GM10266 (cell line): Measurements from ENCODE around the gene GMIP.

Experiments used
- DNase-seq: peaks from one replicate; pipeline ENCODE4 v3.0.0; 2012; ENCODE audit errors: extremely low spot score
- CTCF ChIP-seq: IDR thresholded peaks from 2 replicates; pipeline ENCODE4 v1.5.1; 2012; ENCODE audit warnings: mild to moderate bottlenecking, low read depth; ENCODE audit not compliant: control insufficient read depth, insufficient read depth; ENCODE audit errors: missing control alignments

The GMIP gene

DNA sequence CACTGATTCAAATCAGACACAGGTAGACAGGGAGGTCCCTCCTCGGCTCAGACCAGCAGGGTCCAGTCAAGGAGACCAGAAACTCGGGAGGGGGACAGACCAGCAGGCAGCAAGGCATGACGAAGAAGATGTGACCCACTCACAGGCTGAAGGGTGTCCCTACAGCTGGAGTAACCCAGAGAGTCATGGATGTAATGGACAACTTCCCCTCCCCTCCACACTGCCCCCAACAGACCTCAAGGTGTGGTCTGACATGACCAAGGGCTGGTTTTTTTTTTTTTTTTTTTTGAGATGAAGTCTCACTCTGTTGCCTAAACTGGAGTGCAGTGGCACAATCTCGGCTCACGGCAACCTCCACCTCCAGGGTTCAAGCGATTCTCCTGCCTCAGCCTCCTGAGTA, 59.1 kb downstream of the GMIP start:
- DNase-seq: no peak

DNA sequence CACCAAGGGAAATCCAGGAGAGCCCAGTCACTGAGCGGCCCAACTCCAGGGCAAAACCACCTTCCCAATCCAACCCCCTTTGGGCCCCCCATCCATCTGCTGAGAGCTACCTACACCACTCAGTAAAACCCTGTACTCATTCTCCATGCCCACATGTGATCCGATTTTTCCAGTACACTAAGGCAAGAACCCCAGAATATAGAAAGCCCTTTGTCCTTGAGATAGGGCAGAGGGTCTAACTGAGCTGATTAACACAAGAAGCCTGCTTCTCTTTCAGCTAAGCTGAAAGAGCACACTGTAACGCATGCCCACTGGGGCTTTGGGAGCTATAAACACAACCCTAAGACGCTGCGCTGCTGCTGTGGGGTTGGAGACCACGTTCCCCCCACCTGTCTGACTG, 61.0 kb downstream of the GMIP start:
- DNase-seq: no peak
- TF ChIP-seq CTCF: no peak

More for the DNA sequence above, 59.1 kb downstream of the GMIP start:
- no peak for TF ChIP-seq CTCF

GRCh38 chr19:19581391-19581790, 62.1 kb downstream of the GMIP start:
- DNase-seq: no peak
- no peak for TF ChIP-seq CTCF

- DNase-seq: no peak
- TF ChIP-seq CTCF: no peak
Measured at GRCh38 chr19:19580418-19580817, 63.0 kb downstream of the GMIP start.

GRCh38 chr19:19579533-19580361, 63.7 kb downstream of the GMIP start:
- TF ChIP-seq CTCF: no peak
- no peak for DNase-seq
